ENCODE results near the gene PPP1R11. TPM values are rescaled to one million over a fixed set of nuclear protein-coding genes. Genes with fewer than 3 reads are reported as not detected.

The PPP1R11 gene
- total and polyA plus RNA-seq, 8 donors: 1.2 to 141 (median 61.9) TPM

DNA sequence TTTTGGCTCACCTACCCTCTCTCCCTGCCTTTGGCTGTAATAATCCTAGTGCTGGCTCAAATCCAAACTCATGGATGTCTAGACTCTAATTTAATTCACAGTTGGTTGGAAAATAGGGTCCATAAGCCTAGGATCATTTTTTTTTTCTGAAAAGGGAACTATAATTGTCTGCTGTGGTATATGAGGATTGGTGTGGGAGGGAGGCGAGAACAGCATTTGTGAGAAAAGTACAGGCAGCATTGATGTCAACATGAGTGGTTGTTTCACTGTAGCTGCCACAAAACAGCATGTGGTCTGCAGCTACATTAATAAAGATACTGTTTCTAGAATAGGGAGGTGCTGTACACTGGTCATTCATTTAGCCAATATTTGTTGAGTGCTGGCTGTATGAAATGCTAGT, 24.5 kb upstream of the PPP1R11 start:
- intact Hi-C loops (cut with DNase I; ENCODE audit: low total_unique reads): no loop called here
- TF ChIP-seq POLR2AphosphoS5 (IDR thresholded peaks at IDR 0.05): no peak
- TF ChIP-seq, protein P1, sequence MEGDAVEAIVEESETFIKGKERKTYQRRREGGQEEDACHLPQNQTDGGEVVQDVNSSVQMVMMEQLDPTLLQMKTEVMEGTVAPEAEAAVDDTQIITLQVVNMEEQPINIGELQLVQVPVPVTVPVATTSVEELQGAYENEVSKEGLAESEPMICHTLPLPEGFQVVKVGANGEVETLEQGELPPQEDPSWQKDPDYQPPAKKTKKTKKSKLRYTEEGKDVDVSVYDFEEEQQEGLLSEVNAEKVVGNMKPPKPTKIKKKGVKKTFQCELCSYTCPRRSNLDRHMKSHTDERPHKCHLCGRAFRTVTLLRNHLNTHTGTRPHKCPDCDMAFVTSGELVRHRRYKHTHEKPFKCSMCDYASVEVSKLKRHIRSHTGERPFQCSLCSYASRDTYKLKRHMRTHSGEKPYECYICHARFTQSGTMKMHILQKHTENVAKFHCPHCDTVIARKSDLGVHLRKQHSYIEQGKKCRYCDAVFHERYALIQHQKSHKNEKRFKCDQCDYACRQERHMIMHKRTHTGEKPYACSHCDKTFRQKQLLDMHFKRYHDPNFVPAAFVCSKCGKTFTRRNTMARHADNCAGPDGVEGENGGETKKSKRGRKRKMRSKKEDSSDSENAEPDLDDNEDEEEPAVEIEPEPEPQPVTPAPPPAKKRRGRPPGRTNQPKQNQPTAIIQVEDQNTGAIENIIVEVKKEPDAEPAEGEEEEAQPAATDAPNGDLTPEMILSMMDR (IDR thresholded peaks at IDR 0.05): no peak
- TF ChIP-seq POLR2A (IDR thresholded peaks at IDR 0.05): no peak
- no peak for TF ChIP-seq EP300 (IDR thresholded peaks at IDR 0.05)
- no peaks in the 10 kb centered on the region for H3K9me3 ChIP-seq
- H3K27ac ChIP-seq: no peak overlapping the region
- peaks cover 0 to 8% (median 0%) of the 10 kb centered on the region in 4 donors for H3K4me1 ChIP-seq
- no peaks in the 10 kb centered on the region for H3K36me3 ChIP-seq
- no peaks in the 10 kb centered on the region for H3K27me3 ChIP-seq
- DNase-seq: no peak
- no peak overlapping the region for H3K4me3 ChIP-seq
- WGBS, 5 donors: 88 to 98% (median 96%) methylated on average over 1 of the region's 1 CpG

DNA sequence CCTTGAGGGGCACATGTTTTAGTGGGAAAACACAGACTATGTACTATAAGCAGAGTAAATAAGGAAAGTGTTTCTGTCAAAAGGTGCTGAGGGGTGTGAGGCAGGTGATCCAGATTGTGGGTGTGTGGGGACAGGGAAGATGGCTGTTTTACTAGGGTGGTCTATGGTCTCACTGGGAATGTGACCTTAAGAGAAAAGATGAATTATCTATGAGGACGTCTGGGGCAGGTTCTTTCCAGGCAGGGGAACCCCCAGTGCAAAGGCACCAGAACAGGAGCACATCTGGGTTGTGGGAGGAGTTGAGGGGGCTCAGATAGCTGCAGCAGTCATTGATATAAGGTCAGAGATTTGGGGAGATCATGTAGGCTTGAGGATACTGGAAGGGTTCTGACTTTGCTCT, 24.1 kb upstream of the PPP1R11 start:
- intact Hi-C loops (cut with DNase I; ENCODE audit: low total_unique reads): no loop called here
- Histone ChIP-seq H3K27me3 (no peaks in the 10 kb centered on the region), H3K4me1 (peaks cover 0 to 8% (median 0%) of the 10 kb centered on the region in 4 donors), H3K27ac (no peak overlapping the region), H3K9me3 (no peaks in the 10 kb centered on the region), H3K4me3 (no peak overlapping the region), H3K36me3 (no peaks in the 10 kb centered on the region)
- DNase-seq: no peak
- no peak for TF ChIP-seq EP300 (IDR thresholded peaks at IDR 0.05)
- 22 to 42% (median 30%) methylated on average over 1 of the region's 1 CpG for WGBS, 5 donors

DNA sequence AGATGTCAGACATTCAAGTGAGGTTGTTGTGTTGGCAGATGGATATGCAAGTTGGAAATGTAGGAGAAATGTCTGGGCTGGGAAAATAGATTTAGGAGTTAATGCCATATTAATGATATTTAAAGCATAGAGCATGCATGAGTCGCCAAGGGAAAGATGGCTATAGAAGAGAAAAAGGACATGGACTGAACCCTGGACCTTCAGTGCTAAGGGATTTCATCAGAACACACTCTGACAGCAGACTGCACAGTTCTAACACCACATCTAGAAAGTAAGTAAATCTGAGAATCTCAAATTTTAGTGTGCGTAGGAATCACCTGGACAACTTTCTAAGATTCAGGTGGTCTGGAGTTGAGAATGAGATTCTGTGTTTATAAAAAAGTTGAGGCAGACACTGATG, 23.3 kb upstream of the PPP1R11 start:
- no peak for DNase-seq
- 89 to 95% (median 94%) methylated on average over 2 of the region's 2 CpGs for WGBS, 5 donors
- H3K4me3 ChIP-seq: no peak overlapping the region
- intact Hi-C loops (cut with DNase I; ENCODE audit: low total_unique reads): no loop called here
- H3K27ac ChIP-seq: no peak overlapping the region
- H3K4me1 ChIP-seq: peaks cover 0 to 8% (median 0%) of the 10 kb centered on the region in 4 donors
- no peaks in the 10 kb centered on the region for H3K9me3 ChIP-seq
- TF ChIP-seq POLR2AphosphoS5 (IDR thresholded peaks at IDR 0.05) (no peak), POLR2A (IDR thresholded peaks at IDR 0.05) (no peak), EP300 (IDR thresholded peaks at IDR 0.05) (no peak)
- TF ChIP-seq, protein P1 (IDR thresholded peaks at IDR 0.05): no peak
- H3K36me3 ChIP-seq: no peaks in the 10 kb centered on the region
- H3K27me3 ChIP-seq: no peaks in the 10 kb centered on the region

DNA sequence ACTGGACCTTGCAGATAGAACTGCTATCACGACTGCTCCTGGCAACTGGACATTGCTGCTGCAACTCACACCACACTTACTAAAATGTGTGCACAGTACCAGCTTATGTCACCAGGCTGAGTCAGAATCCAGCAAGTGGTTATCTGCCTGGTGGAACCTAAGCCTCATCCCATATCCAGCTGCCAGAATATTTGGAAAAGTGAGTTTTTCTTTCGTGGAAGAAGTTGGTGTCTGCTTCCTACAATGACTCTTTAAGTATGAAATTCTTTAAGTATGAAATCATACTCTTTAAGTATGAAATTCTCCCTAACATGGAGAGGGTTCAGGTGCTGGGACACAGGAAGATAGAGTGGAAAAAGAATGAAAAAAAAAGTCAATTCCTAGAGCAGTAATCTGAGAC, 22.4 kb upstream of the PPP1R11 start:
- H3K27me3 ChIP-seq: no peaks in the 10 kb centered on the region
- 45 to 83% (median 81%) methylated on average over 2 of the region's 2 CpGs for WGBS, 5 donors
- no peaks in the 10 kb centered on the region for H3K9me3 ChIP-seq
- peaks cover 0 to 8% (median 0%) of the 10 kb centered on the region in 4 donors for H3K4me1 ChIP-seq
- TF ChIP-seq POLR2AphosphoS5 (IDR thresholded peaks at IDR 0.05): no peak
- TF ChIP-seq POLR2A (IDR thresholded peaks at IDR 0.05): no peak
- TF ChIP-seq, protein P1 (IDR thresholded peaks at IDR 0.05): no peak
- TF ChIP-seq EP300 (IDR thresholded peaks at IDR 0.05): no peak
- H3K36me3 ChIP-seq: no peaks in the 10 kb centered on the region
- H3K4me3 ChIP-seq: no peak overlapping the region
- intact Hi-C loops (cut with DNase I; ENCODE audit: low total_unique reads): no loop called here
- no peak for DNase-seq
- H3K27ac ChIP-seq: no peak overlapping the region

DNA sequence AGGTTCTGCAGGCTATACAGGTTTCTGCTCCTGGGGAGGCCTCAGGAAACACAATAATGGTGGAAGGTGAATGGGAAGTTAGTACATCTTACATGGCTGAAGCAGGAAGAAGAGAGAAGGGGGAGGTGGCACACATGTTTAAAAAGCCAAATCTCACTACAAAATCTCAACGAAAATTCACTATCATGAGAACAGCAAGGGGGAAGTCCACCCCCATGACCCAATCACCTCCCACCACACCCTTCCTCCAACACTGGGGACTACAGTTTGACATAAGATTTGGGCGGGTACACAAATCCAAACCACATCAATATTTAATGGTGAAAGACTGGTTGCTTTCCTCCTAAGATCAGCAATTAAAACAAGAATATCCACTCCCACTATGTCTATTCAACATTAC, 19.8 kb upstream of the PPP1R11 start:
- WGBS, 5 donors: 54 to 78% (median 72%) methylated on average over 2 of the region's 2 CpGs
- DNase-seq: no peak
- H3K4me1 ChIP-seq: peaks cover 0 to 8% (median 0%) of the 10 kb centered on the region in 4 donors
- intact Hi-C loops (cut with DNase I; ENCODE audit: low total_unique reads): no loop called here
- TF ChIP-seq, protein P1 (IDR thresholded peaks at IDR 0.05): no peak
- TF ChIP-seq POLR2AphosphoS5 (IDR thresholded peaks at IDR 0.05) (no peak), POLR2A (IDR thresholded peaks at IDR 0.05) (no peak), EP300 (IDR thresholded peaks at IDR 0.05) (no peak)
- H3K27me3 ChIP-seq: no peaks in the 10 kb centered on the region
- no peak overlapping the region for H3K27ac ChIP-seq
- no peak overlapping the region for H3K4me3 ChIP-seq
- H3K9me3 ChIP-seq: no peaks in the 10 kb centered on the region
- peaks cover 0 to 7% (median 2%) of the 10 kb centered on the region in 4 donors for H3K36me3 ChIP-seq

All from stomach (tissue), 9 donors.